UCSD-AML1 (cell line): Measurements from ENCODE around the gene PPM1L.

Experiments used
- DNase-seq: peaks from one replicate; lab custom pipeline; 2025; ENCODE audit not compliant: unreplicated experiment; lab: John Stamatoyannopoulos, UW

PPM1L gene

DNA sequence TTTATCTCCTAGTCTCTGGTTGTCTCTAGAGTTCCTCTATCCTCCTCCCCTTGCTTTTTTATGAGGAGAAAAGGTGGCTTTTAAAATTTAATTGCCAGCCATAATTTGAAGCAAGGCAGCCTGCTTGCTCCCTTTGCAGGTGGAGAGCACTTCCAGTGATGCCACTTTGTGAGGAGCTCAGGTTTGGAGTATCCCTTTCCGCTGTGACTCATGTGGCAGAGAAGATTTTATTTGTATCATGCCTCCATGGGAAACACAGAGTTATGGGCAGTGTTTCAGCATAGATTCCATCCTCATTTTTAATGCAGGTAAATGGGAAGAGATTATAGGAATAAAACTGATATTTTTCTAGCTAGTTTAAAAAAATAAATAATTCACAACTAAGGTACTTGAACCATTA, 7.0 kb downstream of the PPM1L start:
- no peak for DNase-seq

DNA sequence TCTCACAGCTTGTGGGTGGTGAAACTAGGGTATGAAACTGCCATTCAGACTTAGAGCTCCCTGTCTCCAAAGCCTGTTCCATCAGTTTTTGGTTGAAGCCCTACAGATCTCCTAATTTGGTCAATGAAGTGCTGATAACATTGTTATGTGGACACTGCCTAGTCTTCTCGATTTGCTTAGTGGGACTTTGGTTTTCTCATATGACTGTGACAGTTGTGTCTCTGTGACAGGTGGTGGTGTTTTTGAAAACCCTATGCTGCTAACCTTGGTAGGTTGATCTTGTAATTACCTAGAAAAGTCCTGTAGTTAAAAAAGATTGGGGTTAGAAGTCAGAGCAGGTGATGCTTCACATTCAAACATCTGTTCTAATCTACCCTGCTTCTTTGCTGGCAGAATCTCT, 9.2 kb downstream of the PPM1L start:
- DNase-seq, result no peak

DNA sequence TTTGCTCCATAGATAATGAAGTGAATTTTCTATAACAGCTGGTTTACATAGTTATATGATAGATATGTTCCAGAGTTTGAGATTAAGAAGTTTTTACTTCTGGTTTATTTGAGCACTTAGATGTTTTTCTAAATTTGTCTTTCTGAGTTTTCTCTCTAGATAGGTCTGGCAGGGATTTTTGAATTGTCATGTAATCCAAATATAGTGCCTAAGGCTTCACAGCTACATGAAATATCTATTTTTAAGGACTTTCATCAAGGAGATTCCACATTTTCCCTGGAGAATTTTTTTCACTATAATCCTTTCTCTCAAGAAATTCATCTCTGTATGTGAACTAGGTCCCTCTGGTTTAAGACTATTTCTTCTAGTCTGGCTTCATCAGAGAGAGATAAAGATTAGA, 12.0 kb downstream of the PPM1L start:
- DNase-seq, result no peak

DNA sequence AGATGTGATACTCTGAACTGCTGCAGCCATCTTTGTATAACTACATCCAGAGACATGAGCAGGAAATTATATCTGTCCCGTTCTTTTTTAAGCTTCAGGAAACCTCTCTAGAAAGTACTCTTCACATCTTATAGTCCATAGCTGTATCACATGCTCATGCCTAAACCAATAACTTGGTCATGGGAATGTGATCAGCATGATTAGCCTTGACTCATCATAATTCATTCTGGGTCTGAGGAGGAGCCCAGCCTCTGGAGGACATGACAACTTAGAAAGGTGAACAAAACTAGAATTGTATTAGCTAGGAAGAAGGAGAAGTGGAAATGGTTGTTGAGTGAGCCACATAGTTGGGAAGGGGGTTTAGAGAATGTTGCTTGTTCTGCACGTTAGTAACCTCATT, 12.9 kb downstream of the PPM1L start:
- no peak for DNase-seq

DNA sequence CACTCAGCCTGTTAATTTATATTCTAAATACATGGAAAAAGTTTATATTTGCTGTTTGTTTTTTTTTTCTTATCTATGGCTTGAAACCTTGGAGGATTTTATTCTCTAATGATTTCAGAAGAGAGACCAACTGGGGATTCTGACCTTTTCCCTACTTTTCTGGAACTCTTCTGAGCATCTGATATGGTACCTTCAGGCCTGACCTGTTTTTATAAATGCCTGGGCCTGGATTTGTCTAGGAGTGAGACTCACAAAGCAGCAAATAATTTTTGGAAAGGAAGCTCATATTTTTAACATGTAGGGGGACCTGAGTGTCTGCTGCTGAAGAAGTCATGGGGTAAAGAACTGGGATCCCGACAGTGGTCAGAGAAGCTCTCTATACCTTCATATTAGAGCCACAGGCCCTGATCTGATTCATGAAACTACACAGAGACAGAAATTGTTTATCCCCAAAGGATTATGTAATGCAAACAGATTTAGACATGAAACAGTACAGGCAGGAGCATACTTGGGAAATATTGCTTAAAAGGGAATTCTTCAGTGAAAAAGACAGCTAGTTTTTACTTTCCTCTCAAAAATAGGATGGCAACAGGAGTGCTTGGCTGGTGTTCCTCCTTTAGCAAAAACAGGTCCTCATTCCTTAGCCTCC, 15.9 kb downstream of the PPM1L start:
- no peak for DNase-seq

DNA sequence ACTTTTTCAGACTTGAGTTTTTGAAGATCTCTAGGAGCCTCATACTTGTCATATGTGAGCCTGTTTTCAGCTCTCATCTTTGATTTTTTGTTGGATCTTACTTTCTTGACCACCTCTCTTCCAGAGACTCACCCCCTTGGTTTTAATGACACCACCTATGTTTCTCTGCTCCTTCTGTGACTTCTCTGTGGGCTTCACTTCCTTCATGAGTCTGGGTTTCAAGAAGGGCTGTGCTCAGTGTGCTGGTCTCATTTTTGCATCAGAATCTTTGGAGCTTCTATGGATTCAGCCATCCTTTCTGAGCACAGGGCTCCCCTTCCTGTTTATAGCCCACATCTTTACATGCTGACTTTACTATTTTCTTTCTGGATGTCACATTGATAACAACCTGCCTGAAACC, 17.7 kb downstream of the PPM1L start:
- DNase-seq, result no peak

DNA sequence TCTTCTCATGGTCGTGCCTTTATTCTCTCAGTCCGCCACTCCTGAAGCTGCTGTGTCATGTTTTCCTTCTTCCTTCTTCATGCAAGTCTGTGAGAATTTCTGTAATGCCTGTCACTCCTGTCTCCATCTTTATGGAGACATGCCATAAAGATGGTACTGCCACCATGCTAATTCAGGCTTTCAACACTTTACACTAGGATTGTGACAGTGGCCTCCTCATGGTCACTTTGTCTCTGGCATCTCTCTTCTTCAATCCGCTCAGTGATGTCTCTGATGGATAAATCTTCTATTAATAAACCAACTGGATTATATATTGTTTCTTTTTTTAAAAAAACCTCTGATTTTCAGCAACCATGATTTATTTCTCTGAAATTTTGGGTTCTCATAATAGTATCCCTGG, 18.1 kb downstream of the PPM1L start:
- DNase-seq, result no peak

DNA sequence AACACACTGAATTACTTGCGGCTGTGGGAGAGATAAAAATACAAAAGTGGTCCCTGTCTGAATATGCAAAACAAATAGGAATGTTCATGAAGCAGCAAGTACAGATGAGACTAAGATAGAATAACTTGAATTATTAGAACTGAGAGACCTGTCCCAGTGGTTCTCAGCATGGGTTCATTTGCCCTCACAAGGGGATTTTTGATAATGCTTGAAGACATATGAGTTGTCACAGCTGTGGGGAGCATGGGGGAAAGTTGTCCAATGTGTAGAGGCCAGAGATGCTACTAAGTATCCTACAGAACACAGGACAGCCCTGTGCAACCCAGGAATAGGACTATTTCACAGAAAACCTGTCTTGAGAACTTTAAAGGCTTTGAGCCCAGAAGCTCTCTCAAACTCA, 22.4 kb downstream of the PPM1L start:
- no peak for DNase-seq

DNA sequence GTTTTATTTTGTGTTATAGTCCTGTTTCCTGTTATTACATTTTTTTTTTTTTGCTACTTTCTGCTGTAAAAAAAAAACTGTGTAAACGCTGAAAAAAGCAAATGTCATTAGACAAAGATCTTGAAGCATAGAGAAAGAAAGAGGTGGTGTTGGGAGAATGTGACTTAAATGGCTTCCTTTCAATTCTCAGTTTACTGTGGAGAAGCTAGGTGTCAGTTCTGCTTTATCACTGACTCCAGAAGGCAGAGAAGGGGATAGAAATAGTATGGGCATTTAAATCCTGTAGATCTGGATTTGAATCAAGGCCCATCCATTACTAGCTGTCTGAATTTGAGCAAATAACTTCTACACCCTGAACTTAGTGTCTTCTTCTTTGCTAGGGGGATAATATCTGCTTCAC, 23.0 kb downstream of the PPM1L start:
- no peak for DNase-seq

DNA sequence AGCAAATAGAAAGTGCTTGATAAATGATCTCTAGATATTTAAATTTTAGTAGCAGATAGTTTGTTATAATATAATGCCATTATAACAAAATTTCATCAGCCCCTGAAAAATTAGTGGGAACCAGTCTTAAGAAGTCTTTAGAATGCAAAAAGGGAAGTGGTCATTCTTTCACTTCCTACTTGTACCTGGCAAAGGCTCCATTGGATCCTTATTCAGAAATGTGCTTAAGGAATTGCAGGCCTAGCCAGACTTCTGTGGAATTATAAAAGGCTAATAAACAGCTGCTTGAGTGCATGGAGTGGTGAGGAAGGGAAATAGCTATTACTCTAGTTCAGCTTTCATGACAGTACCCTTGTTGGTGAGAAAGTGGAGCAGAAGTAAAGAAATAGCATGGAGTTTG, 24.2 kb downstream of the PPM1L start:
- no peak for DNase-seq

DNA sequence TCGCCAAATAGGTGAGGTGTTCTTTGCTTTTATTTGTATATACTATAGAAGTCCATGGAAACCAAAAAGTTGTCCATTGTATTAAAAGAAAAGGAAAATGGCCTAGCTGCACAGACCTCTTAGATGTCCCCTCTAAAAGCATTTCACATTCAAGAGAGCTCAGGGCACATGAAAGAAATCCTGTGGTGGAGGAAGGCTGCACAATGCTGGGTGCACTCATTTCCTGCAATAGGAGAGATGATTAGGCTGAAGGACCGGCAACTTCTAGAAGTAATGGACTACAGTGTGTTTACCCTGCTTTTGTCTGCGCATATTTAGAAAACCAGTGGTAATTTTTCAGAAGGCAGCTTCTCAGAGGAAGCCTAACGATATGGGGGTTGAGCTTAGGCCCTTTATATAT, 25.4 kb downstream of the PPM1L start:
- no peak for DNase-seq

DNA sequence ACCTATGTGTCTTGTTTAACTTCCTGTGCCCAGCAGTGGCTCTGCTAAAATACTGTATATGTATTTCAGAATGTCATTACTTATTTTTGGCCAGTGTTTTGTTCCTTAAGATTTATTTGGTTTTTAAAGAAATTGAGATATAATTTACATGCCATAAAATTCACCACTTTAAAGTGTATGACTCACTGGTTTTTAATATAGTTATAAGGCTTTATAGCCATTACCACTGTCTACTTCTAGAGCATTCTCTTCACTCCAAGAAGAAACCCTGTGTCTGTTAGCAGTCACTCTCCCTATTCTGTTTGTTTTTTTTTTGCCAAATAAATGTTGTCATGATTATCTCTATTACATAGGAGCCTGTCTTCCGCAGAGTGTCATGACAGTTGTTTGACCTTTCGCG, 25.8 kb downstream of the PPM1L start:
- DNase-seq, result no peak

DNA sequence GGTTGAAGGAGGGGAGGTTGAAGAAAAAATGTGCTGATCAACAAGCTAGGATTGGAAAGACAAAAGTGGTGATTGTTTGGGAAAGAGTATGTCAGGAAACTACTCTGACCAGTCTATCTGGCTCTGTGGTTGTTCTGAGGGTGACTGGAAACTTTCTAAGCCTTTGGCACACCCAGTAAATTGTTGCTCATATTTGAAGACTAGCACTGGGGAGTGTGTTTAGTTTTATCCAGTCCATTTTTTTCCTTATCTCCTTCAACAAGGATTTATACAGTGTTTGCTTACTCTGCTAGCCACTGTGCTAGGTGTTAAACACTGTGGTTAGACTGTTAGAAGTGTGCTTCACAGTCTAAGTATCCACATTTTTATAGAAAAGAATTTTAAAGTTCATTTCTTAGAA, 28.8 kb downstream of the PPM1L start:
- DNase-seq, result no peak

DNA sequence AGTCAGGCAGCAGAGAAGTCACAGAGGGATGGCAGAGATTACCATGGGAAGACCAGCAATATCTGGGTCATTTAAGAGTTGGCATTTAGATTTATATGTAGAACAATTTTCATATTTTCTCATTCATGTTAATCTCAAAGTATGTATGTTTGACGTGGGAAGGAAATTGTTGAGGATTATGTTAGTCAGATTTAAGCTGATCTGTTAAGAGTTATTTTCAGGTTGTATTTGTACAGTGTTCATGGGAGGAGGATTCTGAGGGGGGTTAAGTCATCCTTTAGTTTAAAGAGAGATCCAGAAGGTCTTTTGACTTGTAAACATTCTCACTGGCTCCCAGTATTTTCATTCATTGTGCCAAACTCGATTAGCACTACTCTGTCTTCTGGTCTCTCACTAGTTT, 34.7 kb downstream of the PPM1L start:
- no peak for DNase-seq

DNA sequence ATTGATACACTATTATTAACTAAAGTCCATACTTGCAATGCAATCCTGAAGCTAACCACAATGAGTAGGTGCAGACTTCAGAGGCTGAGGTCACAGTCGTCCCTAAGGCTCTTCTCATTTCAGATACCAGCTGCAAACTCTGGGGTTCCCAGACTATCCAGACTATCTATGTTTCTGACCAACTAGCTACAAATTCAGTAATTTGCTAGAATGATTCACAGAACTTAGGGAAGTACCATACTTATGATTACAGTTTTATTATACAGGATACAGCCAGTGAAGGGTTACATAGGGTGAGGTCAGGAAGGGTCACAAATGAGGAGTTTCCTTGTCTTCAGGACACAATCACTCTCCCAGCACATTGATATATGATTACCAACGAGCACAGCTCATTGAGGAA, 36.5 kb downstream of the PPM1L start:
- DNase-seq, result no peak

DNA sequence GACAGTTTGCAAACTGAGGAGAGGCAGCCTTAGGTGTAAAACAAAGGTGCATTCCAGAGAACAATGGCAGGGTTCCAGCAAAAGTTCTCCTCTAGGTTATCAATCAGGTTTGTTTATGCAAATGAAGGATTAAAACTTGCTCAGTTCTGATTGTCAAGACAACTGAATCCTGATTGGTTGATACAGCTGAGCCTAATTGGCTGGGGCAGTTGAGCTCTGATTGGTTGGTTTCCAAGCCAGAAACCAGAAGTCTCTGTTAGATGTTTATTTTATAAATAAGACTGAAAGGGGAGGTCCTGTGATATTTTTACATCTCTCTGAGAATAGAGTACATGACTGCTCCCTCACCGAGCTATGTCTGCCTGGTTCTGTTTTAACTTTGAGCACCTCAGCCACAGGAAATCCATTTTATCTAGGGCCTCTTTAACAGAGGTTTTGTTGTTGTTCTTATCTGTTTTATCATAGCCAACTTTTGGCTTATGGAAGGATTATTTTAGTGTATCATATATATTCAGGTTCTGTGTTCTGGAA, 37.8 kb downstream of the PPM1L start:
- DNase-seq, result no peak

DNA sequence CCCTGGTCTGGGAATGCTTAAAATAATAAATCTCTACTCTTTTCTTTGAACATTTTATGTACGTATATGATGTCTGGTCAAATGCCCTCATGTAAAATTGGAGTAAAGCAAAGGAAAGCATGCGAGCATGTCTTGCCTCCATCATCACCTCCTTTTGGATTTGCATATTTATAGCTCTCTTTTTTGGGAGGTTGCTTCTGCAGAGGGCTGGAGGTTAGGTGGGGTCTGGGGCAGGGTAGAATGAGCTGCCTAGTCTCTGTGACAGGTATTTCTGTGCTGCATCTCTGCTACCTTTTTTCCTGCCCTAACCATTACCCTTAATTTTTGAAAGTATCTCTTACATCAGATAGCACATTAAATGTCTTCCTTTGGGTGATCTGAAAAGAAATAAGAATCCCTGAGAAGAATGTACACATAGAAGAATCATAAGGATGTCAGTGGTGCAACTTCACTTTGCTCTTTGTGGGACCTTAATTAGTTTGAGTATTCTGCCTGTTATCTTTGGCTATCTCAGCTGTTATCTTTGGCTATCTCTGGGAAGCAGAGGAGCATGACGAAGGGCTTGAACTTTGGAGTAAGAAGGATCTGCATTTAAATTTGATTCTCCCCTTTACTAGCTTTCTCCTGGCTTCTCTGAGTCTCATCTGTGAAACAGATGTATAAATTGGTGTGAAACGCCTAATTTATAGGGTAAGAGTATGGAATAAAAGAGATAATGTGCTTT, 40.2 kb downstream of the PPM1L start:
- no peak for DNase-seq

DNA sequence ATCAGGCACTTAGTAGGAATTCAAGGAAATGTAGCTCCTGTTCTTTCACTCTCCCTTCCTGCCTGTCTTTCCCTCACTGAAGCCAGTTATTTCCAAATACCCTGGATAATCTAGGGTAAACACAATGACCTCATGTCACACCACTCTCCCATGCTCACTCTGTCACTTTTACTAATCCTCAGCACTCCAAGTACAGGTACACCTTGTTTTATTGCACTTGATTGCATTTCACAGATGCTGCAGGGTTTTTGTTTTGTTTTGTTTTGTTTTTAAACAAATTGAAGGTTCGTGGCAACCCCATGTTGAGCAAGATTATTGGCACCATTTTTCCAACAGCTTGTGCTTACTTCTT, 40.8 kb downstream of the PPM1L start:
- no peak for DNase-seq

DNA sequence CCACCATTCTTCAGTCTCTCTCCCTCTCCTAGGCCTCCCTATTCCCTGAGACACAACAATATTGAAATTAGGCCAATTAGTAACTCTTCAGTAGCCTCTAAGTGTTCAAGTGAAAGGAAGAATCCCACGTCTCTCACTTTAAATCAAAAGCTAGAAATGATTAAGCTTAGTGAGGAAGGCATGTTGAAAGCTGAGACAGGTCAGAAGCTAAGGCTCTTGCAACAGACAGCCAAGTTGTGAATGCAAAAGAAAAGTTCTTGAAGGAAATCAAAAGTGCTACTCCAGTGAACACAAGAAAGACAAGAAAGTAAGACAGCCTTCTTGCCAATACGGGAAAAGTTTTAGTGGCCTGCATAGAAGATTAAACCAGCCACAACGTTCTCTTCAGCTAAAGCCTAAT, 41.3 kb downstream of the PPM1L start:
- no peak for DNase-seq

DNA sequence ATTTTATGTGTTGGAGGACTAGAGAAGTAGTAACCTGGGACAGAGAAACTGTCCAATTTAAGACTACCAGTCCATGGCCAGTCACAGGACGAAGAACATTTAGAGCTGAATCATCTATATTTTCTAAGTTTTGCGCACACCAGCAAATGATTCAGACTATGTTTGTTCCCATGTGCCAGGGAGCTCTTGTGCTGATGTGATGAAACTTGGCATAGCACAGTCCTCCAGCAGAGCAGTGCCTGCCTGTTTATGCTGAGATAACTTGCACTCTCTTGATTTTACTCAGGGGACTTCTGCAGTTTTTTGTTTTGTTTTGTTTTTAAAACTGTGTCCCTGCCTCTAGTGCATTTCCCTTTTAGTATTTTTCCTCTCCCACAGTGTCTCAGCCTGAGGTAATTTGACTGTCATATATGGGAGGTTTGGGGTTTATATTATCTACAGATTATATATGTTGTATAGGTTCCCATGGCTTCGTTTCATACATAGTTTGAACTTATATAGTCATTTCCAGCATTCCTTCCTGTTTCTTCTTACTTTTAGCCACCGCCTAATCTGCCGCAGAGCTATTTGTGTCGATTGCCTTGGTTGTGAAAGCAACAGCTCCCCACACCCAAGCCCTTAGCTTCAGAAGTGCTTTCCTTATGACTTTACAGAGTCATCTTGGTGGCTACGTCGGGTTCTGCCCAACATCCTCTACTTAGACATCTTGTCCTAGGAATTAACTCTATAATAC, 45.5 kb downstream of the PPM1L start:
- DNase-seq, result peak; percentile 10

DNA sequence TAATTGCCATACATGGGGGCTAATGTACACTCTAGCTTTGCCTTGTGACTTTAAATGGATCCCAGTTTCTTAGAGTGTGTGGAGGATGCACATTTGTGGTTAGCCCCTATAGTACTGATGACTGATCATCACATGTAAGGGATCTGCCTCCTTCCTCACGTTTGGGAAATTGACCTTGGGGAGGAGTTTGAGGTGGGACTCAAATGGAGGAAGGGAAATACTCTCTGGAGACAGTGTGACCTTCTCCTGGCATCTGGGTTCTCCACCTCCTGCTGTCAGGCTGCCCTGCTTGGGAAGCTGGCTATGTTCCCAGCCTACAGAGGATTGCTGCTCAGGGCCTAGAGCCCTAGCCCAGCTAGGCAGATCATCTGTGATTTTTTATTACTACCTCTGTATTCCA, 48.7 kb downstream of the PPM1L start:
- no peak for DNase-seq

DNA sequence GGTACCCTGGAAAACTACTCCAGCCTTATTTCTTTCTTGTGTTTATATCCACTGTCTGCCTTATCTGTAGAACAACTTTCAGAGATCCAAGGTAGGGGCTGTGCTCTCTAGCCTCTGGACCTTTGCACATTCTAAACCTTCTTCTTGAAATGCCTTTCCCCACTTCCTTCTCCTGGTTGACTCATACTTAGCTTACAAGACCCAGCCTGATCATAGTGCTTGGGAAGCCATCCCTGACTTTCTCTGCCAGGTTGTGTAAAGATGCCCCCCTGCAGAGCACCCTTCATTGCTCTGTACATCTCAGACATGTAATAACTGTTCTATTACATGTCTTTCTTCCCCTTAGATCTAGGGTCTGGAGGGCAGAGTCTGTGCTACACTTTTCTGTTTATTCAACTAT, 50.1 kb downstream of the PPM1L start:
- no peak for DNase-seq
